HG03095 (cell line): ENCODE data around the gene ANO4.
"Not testable (repeated sequence)": the region's sequence is repeated elsewhere in the genome, so short reads cannot be mapped to it uniquely, and the experiment has no call there.

Experiments
- ATAC-seq: cut with Tn5 transposase; IDR thresholded peaks from one replicate; pipeline ENCODE4 v1.9.1; 2021; ENCODE audit warnings: moderate library complexity; ENCODE audit not compliant: unreplicated experiment

Gene ANO4

DNA sequence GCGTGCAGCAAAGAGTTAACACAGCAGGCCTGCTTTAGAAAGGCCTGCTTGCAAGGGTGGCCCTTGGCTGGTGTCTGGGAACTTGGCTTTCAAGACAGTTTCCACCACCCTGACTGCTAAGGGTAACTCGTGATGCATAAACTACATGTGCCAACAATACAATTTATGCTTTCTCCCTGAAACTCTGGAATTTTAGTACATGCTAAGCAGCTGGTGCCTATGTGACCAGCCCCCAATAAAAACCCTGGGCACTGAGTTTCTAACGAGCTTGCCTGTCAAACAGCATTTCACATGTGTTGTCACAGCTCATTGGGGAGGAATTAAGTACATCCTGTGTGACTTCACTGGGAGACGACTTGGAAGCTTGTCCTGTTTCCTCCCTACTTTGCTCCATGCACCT lies 282.3 kb downstream of the ANO4 start:
- no peak for ATAC-seq

DNA sequence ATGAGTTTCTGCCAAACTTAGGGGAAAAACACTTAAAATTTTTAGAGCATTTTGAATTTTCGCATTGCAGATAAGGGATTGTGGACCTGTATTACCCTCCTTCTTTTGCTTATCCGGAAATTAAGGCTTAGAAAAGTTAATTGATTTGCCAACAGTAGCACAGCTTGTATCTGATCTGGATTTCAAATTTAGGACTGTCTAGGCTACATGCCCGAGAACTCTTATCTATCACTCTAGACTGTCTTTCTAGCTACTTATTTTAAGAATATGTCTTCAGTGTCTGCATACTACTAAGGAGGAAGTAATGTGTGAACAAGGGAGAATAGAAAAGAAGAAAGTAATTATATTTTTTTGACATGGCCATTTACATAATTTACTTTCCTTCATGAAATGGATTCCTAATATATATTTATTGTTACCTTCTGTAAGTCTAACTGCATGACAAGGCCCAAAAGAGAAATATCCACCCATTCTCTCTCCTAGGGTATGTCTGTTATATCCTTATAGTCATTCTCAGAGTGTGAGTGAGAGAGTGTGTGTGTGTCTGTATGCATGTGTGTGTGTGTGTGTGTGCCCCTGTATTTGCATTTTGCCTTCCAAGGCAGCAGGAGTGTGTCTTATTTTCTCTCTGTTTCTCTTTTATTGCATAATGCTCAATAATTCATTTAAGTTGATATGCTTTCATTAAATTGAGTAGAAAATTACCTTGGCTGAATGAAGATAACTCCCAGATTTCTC lies 283.4 kb downstream of the ANO4 start:
- no peak for ATAC-seq

DNA sequence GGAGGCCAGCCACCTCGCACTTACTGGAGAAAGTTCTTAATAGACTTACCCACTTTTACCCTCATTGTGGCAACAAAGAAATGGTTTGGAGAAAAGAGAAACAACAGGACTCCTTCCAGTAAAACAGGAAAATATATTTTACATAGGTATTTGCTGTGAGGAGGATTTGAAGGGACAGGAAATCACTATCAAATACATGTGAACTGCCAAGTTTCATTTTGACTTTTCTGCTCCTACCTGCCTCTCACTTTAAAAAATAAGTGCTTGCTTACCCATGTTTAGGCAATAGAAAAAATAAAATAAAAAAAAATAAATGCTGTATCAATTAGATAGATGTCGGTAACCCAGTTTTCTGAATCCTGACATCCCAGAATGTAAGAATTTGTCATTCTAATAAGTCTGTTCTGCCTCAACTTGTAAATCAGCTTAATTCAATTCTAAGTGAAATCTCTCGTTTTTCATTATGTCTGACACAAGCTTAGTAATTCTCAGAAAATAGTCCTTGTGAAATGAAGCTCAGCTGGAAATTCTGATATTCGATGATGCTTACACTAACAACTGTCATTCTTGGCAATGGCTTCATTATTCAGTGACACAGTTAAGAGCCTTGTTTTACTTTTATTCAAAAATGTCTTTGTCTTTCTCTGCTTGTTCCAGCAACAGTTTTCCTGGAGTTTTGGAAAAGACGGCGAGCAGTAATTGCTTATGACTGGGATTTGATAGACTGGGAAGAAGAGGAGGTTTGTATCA lies 284.1 kb downstream of the ANO4 start:
- ATAC-seq, result no peak

DNA sequence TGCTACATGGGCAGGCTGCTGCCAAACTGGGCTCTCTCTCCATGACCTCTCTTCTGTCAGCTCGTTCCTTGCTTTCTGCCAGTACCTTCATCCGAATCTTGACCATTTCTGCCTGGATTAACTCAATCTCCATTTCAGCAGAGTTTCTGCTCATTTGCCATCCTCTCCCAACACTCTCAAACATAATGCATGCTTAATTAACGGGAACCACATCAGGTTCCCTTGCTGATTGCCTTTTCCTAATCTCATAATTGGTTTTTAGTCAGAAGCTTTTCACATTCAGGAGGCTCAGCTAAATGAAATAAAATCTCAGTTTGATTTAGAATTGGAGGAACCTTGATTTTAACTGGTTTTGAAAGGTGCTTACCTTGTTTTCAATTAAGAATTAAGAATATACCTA lies 288.1 kb downstream of the ANO4 start:
- no peak for ATAC-seq

DNA sequence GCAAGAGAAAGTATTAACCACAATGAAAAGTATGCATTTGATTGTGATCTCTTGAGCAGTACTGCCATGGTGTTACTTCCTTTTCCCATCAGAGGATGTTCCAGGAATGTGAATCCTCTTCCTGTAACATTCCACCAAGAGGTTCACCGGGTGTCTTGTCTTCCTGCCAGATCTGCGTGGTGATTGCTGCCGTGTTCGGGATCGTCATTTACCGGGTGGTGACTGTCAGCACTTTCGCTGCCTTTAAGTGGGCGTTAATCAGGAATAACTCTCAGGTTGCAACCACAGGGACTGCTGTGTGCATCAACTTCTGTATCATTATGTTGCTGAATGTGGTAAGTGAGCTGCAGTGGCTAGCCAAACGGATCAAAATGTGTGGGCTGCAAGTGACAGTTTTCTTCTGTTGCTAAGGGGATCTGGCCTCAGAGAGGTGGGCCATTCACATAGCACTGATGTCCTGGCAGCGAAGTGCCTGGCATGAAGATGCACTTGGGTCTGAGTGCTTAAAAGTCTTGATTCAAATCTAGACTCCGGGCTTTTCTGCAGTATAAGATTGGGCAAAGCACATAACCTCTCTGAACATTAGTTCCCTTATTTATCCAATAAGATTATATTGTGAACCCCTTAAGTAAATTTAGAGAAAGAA lies 292.0 kb downstream of the ANO4 start:
- no peak for ATAC-seq

DNA sequence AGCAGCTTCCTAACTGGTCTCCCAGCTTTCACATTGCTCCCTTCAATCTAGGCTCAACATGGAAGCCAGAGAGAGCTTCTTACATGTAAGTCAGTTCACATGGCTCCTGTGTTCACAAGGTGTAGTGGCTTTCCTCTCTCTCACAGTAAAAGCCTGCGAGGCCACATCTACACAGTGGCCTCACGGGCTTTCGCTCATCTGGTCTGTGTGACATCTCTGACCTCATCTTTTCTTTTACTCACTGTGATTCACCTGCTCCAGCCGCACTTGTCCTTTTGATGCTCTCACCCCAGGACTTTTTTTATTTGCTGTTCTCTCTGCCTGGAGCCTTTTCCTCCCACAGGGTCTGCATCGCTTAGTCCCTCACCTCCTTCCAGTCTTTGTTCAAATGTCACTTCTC lies 293.3 kb downstream of the ANO4 start:
- no peak for ATAC-seq

DNA sequence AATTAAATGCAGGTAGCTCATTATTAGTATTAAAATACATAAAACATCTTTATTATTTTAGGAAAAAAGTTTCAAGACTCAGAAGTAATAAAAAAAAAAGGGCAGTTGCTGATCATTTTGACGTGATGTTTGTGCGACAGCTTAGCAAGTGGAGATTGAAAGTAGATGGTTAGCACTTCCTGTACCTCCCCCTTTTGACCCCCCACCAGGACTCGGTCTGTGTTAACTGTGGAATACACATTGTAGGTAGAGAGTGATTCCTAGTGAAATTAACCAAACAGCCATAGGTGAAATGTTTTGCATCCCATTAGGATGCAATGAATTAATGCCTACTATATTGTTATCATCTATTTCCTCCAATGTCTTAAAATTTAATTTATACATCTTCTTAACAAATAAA lies 294.7 kb downstream of the ANO4 start:
- ATAC-seq, result no peak

DNA sequence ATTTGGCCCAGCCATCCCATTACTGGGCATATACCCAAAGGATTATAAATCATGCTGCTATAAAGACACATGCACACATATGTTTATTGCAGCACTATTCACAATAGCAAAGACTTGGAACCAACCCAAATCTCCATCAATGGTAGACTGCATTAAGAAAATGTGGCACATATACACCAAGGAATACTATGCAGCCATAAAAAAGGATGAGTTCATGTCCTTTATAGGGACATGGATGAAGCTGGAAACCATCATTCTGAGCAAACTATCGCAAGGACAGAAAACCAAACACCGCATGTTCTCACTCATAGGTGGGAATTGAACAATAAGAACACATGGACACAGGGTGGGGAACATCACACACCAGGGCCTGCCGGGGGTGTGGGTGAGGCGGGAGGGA lies 295.6 kb downstream of the ANO4 start:
- ATAC-seq, result not testable (repeated sequence)

DNA sequence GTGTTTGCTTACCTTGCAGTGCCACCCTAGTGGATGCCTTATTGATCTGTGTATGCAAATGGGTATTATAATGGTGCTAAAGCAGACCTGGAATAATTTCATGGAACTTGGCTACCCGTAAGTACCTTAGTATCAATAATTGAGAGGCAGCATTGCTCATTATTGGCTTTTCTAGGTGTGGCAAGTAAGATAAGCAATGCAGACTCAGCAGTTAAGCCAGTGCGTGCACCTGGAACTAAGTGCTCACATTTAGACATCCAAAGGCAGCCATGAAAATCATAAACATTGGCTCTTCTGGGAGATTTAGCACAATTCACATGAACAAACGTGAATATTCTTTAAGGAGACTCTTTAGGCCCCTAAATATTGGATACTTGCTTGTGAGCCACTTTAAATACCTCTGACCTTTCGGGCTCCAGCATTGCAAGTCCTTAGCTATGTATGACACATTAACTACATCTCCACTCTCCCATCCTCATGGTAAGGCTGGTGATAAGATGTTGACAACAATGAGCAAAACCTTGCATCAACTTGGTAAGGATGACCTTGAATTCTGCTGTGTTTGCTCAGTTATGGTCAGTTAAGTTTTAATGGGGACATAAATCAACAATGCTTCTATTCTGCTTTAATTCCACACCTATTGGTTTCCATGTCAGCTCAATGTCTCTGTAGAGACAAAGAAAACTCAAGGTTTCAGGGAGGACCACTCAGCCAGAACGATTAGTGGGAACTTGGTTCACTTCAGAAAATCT lies 303.4 kb downstream of the ANO4 start:
- no peak for ATAC-seq

DNA sequence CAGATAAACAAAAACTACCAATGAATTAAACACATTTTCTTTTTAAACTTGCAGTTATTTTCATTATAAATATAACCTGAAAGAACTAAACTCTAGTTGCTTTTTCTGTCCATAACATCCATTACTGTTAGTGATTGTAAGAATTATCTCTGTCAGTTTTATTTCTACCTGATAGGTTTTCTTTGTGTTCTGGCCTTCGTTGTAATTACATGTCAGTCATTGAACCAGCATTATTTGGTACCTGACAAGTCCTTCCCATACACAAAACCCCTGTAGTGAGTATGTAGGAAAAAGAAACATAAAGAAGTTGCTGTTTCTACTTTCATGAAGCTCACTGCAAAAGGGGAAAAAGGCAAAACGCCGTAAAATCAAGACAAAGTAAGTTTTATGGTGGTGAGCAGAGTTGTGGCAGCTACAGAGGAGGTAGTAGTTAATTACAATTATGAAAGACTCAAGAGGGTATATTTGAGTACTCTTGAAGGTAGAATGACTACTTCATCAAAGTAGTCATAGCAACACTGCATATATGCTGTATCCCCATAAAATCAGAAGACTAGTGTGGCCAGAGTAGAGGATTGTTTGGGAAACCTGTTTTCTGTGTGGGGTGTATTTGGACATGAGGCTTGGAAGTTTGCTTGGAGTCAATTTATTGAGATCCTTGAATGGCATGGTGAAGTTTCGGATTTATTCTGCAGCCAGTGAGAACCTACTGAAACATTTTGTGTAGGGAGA lies 312.6 kb downstream of the ANO4 start:
- no peak for ATAC-seq

DNA sequence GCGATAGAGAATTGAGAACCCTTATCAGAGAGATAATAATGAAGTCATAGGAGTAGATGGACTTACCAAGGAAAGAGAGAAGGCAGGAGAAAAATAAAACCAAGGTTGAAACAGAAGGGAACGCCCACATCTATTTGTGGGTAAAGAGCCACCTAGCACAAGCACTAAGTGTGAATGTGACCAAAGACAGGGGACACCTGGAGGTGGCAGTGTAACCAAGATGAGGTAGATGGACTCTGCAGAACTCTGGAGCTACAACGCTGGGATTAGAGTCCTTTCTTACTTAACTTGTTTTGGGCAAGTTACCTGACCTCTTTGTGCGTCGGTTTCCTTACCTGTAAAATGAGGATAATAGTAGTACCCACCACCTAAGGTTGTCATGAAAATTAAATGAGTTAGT lies 313.6 kb downstream of the ANO4 start:
- no peak for ATAC-seq

DNA sequence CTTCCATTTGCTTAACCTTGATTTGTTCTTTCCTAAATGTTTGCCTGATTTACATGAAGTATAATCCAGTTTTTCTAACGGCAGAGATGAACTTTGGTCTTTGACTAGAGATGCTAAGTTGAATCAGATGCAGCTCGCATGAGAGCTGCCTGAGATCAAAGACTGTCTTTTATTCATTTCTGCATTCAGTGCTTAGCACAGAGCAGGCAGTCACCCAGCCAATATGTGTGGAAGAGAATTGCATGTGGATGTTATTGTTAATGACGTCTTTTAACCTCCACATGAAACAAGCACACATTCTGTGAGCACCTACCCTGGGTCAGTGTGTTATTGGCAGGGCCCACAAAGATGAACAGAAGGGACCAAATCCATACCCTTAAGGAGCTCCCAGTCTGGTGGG lies 316.3 kb downstream of the ANO4 start:
- ATAC-seq, result no peak

DNA sequence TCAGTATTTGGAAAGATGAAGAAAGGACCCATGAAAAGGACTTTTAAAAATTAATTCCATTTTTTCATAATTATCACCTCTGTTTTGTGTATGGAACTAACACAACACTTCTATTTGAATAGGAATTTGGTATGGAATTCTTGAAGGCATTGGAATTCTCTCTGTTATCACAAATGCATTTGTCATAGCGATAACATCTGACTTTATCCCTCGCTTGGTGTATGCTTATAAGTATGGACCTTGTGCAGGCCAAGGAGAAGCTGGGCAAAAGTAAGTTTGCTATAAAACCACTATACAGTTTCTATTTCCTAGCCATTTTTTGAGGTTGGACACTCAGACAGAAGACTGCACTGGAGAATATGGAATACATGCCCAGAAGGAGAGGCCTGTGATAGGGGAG lies 316.9 kb downstream of the ANO4 start:
- no peak for ATAC-seq

DNA sequence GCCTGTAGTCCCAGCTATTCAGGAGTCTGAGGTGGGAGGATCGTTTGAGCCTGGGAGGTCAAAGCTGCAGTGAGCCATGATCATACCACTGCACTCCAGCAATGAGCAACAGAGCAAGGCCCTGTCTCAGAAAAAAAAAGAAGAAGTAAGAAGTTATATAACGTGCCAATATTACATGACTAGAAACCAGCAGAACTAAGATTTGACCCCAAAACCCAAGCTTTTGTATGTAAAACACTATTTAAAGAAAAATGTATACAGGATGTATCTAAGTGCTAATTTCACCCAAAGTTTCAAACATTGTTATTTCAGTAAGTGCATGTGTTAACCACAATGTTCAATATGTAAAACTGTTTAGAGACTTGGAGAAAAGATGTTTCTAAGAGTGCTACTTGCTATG lies 320.8 kb downstream of the ANO4 start:
- no peak for ATAC-seq

DNA sequence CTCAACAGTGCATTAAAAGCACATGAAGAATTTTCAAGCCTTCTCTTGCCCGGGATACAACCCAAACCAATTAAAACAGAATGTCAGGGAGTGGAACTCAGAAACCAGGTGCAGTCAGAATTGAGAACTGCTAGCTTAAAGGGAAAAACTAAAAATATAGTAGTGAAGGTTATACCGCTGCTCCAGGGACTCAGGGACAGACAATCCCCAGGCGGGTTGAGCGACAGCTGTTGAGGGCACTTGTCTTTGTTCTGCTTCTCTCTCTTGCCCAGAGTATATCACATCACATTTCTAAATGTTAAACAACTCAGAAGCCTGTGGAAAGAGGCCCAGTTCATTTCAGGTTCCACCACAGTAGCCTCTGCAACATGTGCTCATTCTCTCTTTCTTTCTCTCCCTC lies 322.3 kb downstream of the ANO4 start:
- ATAC-seq, result no peak

DNA sequence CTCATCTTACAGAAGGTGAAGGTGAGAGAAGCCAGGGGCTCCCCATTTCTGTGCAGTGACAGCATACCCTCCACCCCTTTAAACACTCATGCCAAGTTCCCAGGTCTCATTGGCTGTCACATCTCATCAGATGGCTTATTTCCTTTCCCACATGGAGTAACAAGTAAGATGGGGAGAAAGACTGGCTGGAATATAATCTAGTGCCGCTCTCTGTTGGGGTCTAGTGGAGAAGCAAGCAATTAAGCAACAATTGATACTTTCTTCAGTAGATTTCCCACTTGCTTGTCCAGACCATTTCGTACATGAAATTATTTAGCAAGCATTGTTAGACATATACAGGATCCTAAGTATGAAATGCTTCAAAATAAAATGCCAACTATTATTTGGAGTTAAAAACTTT lies 323.3 kb downstream of the ANO4 start:
- no peak for ATAC-seq

DNA sequence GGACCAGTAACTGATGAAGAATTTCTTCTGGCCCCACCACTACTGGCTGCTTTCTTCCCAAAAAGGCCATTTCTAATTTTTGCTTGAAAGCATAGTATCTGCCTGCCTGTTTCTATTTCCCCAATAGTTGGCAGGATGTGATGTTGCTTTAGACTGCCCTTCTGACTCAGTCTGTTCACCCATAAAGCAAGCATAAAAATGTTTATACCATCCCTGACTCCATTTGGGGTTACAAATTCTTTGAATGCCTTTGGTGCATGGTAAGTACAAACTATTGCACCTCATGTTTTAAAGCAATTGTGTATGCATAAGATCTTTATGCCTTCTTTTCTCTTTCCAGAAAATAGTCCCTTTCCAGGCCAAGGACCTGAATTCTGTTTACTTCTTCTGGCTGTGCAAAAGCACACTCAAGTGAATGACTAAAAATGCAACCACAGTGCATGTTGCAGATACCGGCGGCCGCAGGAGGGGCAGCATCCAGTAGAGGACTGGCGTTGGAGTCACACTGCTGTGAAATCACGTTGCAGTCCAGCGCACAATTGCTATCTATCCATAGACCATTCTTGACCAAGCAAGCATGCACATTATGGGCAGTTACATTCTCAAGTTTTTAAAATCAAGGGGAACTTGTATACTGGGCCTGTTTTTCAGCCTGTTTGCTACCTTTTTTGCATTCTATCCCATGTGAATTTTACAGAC lies 333.1 kb downstream of the ANO4 start:
- ATAC-seq, result no peak

DNA sequence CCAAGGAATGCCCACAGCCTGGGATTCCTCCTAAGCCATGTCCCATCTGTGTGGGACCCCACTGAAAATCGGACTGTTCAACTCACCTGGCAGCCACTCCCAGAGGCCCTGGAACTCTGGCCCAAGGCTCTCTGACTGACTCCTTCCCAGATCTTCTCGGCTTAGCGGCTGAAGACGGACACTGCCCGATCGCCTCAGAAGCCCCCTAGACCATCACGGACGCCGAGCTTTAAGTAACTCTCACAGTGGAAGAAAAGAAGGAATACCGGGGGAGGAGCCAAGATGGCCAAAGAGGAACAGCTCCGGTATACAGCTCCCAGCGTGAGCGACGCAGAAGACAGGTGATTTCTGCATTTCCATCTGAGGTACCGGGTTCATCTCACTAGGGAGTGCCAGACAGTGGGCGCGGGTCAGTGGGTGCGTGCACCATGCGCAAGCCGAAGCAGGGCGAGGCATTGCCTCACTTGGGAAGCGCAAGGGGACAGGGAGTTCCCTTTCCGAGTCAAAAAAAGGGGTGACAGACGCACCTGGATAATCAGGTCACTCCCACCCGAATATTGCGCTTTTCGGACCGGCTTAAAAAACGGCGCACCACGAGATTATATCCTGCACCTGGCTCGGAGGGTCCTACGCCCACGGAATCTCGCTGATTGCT lies 351.3 kb downstream of the ANO4 start:
- not testable (repeated sequence) for ATAC-seq

DNA sequence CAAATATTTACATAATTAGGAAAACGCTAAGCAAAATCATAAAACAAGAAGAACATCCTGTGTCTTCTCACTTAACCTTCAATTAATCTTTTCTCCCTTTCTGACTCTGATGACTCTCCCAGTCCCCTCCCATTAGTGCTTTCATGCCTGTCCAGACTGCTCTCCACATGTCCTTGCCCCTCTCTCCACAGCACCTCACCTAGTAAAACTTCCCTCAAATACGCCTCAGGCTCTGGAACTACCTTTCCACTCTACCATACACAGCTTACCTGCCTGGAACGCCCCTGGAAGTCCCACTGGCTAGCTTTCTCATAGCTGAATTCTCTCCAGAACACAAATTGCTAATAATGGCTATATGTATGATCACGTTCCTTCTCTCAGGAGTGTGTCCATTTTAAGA lies 370.7 kb downstream of the ANO4 start:
- ATAC-seq, result no peak

DNA sequence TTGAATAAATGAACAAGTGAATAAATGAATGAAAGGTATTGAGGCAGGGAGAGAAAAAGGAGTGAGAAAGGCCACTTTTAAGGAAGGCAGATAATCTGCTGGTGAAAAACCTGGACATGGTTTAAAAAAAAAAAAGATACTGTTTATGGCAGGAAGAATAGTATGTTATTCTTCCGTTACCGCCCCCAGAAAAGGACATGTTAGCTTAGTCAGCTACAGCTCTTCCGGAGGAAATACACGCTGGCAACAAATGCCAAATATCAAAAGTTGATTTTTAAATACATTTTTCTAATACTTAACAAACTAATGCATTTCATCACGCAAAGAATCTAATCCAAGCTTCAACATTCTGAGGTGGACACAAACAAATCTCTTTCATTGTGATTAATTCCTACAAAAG lies 372.3 kb downstream of the ANO4 start:
- ATAC-seq, result no peak
